Gastrocnemius medialis (tissue), 4 donors: Measurements from ENCODE around the gene SPANXN5. TPM values are rescaled to one million over a fixed set of nuclear protein-coding genes. Genes with fewer than 3 reads are reported as not detected.
"Not testable (repeated sequence)": the region's sequence is repeated elsewhere in the genome, so short reads cannot be mapped to it uniquely, and the experiment has no call there.

Source experiments
- ATAC-seq, 2 donors: fragments of 150-250 bp; one replicate each; pipeline ENCODE4 v1.9.1; 2016
- DNase-seq, 2 donors: peaks; one replicate each; pipeline ENCODE4 v3.0.0-alpha.2; 2019
- H3K27ac ChIP-seq, 4 donors: fragments of 200-600 bp; sonication (generic); 1 replicate in 1 of 4; 2 replicates in 3 of 4; pipeline ENCODE4 v1.5.1; 2016 to 2018; ENCODE audit warnings: mild to moderate bottlenecking in 2 of 4, moderate library complexity in 1 of 4
- H3K27me3 ChIP-seq, 3 donors: fragments of 200-600 bp; sonication (generic) in 2 of 3; 1 replicate in 1 of 3; 2 replicates in 2 of 3; pipeline versions ENCODE4 v1.5.1 to v1.6.0; 2016 to 2019; ENCODE audit warnings: mild to moderate bottlenecking in 1 of 3, moderate library complexity in 1 of 3
- H3K36me3 ChIP-seq, 2 donors: fragments of 200-600 bp; sonication (generic) in 1 of 2; one replicate each; pipeline ENCODE4 v1.5.1; 2017 to 2018
- H3K4me1 ChIP-seq, 2 donors: fragments of 200-600 bp; sonication (generic) in 1 of 2; one replicate each; pipeline ENCODE4 v1.5.1; 2016 to 2017; ENCODE audit warnings: mild to moderate bottlenecking in 2 of 2
- H3K4me3 ChIP-seq, 4 donors: fragments of 200-600 bp; sonication (generic) in 3 of 4; 1 replicate in 1 of 4; 2 replicates in 3 of 4; pipeline ENCODE4 v1.5.1; 2016 to 2019; ENCODE audit warnings: mild to moderate bottlenecking in 2 of 4
- H3K9me3 ChIP-seq, 3 donors: fragments of 200-600 bp; sonication (generic) in 2 of 3; 1 replicate in 1 of 3; 2 replicates in 2 of 3; pipeline ENCODE4 v1.5.1; 2016 to 2019
- CTCF ChIP-seq, 5 experiments: fragments of 450-650 bp in 3 of 5; fragments of 200-600 bp in 2 of 5; sonication (generic) in 2 of 5; IDR thresholded peaks in 4 of 5; conservative IDR thresholded peaks in 1 of 5; 1 replicate in 4 of 5; 2 replicates in 1 of 5; pipeline ENCODE4 v1.5.1; 2016 to 2019; ENCODE audit warnings: antibody characterized with exemption in 5 of 5, mild to moderate bottlenecking in 3 of 5, moderate library complexity in 3 of 5
- POLR2A ChIP-seq, 2 donors: fragments of 450-650 bp; IDR thresholded peaks; one replicate each; pipeline ENCODE4 v1.6.1; 2017; ENCODE audit warnings: antibody characterized with exemption in 2 of 2, mild to moderate bottlenecking in 2 of 2, moderate library complexity in 2 of 2
- in situ Hi-C, 4 donors: fragments of 200-750 bp; cut with MboI; loops; one replicate each; pipeline versions ENCODE4 v1.15.0 to v1.8.0; 2017; ENCODE audit warnings: low sequenced_read_pairs in 4 of 4
- intact Hi-C: fragments of 100-400 bp; cut with DNase I; formaldehyde crosslinking; loops from one replicate; pipeline ENCODE4 v1.15.1; 2023; ENCODE audit warnings: low total_unique reads
- total RNA-seq, 4 donors: library from RNA; depleted of rRNA; stranded (reverse); fragments of >200 nt; gene quantifications; one replicate each; pipeline versions ENCODE4 v1.1.0 to v1.2.3, GENCODE V29; 2016

Gene SPANXN5
- not detected for total RNA-seq

- H3K4me3 ChIP-seq, intact Hi-C loops, H3K4me1 ChIP-seq, ATAC-seq, H3K27me3 ChIP-seq, H3K36me3 ChIP-seq, H3K9me3 ChIP-seq, in situ Hi-C loops, H3K27ac ChIP-seq, DNase-seq: not testable (repeated sequence)
Observed at GRCh38 chrX:52797327-52797726, at the start of gene SPANXN5. Gene SPANXN5, minus strand, starts transcription at chrX:52797427. Its CDS starts 79 bp downstream, at chrX:52797348.

- in situ Hi-C loops, H3K36me3 ChIP-seq, H3K27me3 ChIP-seq, H3K4me1 ChIP-seq, ATAC-seq, DNase-seq, intact Hi-C loops, H3K27ac ChIP-seq, H3K4me3 ChIP-seq, H3K9me3 ChIP-seq: not testable (repeated sequence)
Observed at GRCh38 chrX:52843619-52844018, 46.4 kb upstream of the SPANXN5 start.

- Histone ChIP-seq H3K9me3 (no peaks in the 10 kb centered on the region), H3K27ac (no peak overlapping the region), H3K27me3 (no peaks in the 10 kb centered on the region), H3K36me3 (no peaks in the 10 kb centered on the region), H3K4me1 (no peaks in the 10 kb centered on the region), H3K4me3 (no peak overlapping the region)
- in situ Hi-C loops: no loop called here
- no peak for TF ChIP-seq POLR2A (IDR thresholded peaks at IDR 0.05)
- no peak for TF ChIP-seq CTCF (IDR thresholded peaks at IDR 0.05 in 4 of 5, conservative IDR thresholded peaks at IDR 0.05 in 1 of 5)
- ATAC-seq (no peak), DNase-seq (no peak)
- intact Hi-C loops: no loop called here
Observed at GRCh38 chrX:52839137-52839536, 41.9 kb upstream of the SPANXN5 start.

- no peak overlapping the region for H3K27ac ChIP-seq
- no peak for DNase-seq
- no peak overlapping the region for H3K4me3 ChIP-seq
- peaks cover 0 to 2% (median 0%) of the 10 kb centered on the region in 3 donors for H3K27me3 ChIP-seq
- in situ Hi-C loops: no loop called here
- H3K36me3 ChIP-seq: no peaks in the 10 kb centered on the region
- intact Hi-C loops: no loop called here
- no peak for ATAC-seq
- TF ChIP-seq CTCF (IDR thresholded peaks at IDR 0.05 in 4 of 5, conservative IDR thresholded peaks at IDR 0.05 in 1 of 5) (no peak), POLR2A (IDR thresholded peaks at IDR 0.05) (no peak)
- H3K9me3 ChIP-seq: no peaks in the 10 kb centered on the region
- no peaks in the 10 kb centered on the region for H3K4me1 ChIP-seq
Observed at GRCh38 chrX:52830551-52830950, 33.3 kb upstream of the SPANXN5 start.

GRCh38 chrX:52824608-52825007 is 27.4 kb upstream of the SPANXN5 start:
- in situ Hi-C loops (no loop called here), intact Hi-C loops (no loop called here)
- H3K9me3 ChIP-seq: no peaks in the 10 kb centered on the region
- TF ChIP-seq POLR2A (IDR thresholded peaks at IDR 0.05): no peak
- TF ChIP-seq CTCF (IDR thresholded peaks at IDR 0.05 in 4 of 5, conservative IDR thresholded peaks at IDR 0.05 in 1 of 5): no peak
- DNase-seq (no peak), ATAC-seq (no peak)
- no peak overlapping the region for H3K27ac ChIP-seq
- peaks cover 0 to 5% (median 0%) of the 10 kb centered on the region in 3 donors for H3K27me3 ChIP-seq
- H3K4me1 ChIP-seq: no peaks in the 10 kb centered on the region
- H3K4me3 ChIP-seq: no peak overlapping the region
- no peaks in the 10 kb centered on the region for H3K36me3 ChIP-seq

GRCh38 chrX:52821079-52821760 is 24.0 kb upstream of the SPANXN5 start:
- TF ChIP-seq CTCF (IDR thresholded peaks at IDR 0.05 in 4 of 5, conservative IDR thresholded peaks at IDR 0.05 in 1 of 5) (no peak), POLR2A (IDR thresholded peaks at IDR 0.05) (no peak)
- DNase-seq (no peak), ATAC-seq (no peak)
- H3K9me3 ChIP-seq: no peaks in the 10 kb centered on the region
- H3K27ac ChIP-seq: no peak overlapping the region
- H3K4me3 ChIP-seq: no peak overlapping the region
- no peaks in the 10 kb centered on the region for H3K4me1 ChIP-seq
- H3K27me3 ChIP-seq: peaks cover 0 to 5% (median 0%) of the 10 kb centered on the region in 3 donors
- in situ Hi-C loops (no loop called here), intact Hi-C loops (no loop called here)
- no peaks in the 10 kb centered on the region for H3K36me3 ChIP-seq
